DMS 273 (cell line): ENCODE data around the gene MCOLN3.
"Not testable (repeated sequence)": the region's sequence is repeated elsewhere in the genome, so short reads cannot be mapped to it uniquely, and the experiment has no call there.

Source experiments
- DNase-seq: peaks from one replicate; lab custom pipeline; 2025; ENCODE audit not compliant: unreplicated experiment; lab: John Stamatoyannopoulos, UW

The MCOLN3 gene

DNA sequence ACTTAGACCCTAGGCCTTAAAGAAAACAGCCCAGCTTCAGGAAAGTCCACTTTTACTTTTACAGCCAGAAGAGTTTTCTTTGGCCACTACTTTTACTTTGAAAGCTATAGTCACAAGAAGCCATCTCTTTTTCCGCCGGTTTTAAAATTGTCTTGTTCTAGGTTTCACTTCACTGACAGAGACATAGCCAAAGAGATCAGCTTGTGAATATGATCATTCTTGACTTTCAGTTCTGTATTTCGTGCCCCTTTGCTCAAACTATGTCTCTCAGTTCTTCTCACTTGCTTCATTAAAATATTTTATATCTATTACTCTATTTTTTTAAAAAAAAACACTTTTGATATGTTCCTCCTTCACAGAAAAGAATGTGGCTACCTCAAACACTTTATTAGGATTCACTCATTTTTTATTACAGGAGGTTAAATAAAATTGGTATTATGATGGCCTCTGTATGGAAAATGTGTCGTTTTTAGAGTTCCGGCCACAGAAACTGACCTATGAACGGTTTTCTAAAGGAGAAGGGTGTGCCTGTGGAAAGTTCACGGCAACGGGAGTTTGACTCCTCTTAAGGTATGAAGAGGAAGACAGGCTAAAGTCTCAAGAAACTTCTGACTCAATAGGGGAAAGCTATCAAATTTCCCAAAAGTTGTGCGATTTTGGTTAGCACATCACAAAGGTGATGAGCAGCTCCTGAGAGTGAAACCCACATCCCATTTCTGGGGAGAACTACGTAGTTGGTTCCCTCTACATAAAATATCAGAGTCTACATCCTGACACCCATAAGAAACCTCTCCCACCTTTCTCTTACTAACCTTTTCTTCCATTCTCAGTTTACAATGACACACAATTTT lies 52.6 kb downstream of the MCOLN3 start:
- peak; percentile 18 for DNase-seq

DNA sequence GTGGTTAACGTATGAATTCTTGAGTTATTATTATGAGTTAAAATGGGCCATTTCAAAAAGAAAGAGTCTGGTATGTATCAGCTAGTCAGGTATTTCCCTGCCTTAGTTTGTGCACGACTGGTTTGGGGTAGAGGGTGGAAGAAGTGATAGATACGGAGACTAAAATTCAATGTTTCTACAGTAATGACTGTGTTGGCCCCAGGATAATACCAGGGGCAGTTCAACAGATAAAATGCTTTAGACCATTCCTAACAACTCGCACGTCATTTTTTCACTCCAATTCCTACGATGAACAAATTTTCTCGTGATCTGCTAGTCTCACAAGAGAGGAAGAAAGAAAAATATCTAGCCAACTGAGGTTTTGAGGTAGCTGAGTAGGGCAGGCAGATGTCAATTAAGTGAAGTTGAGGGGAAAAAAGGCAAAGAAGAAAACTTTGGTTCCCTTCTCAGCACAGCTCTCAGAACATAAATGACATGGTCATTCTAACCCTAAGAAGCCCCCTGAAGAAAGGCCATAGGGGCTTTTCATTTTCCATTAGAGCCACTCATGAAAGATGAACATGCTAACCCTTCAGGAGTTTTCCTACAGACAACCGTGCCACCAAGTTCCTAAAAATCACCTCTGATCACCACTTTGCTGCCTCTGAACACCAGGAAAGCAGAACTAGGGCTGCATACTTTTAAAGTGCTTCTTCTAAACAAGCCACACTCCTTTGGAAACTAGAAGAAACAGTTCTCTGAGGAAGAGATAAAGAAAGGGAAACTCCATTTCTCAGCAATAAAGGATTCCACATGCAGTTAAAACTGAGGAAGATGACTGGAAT lies 57.0 kb downstream of the MCOLN3 start:
- DNase-seq: no peak

DNA sequence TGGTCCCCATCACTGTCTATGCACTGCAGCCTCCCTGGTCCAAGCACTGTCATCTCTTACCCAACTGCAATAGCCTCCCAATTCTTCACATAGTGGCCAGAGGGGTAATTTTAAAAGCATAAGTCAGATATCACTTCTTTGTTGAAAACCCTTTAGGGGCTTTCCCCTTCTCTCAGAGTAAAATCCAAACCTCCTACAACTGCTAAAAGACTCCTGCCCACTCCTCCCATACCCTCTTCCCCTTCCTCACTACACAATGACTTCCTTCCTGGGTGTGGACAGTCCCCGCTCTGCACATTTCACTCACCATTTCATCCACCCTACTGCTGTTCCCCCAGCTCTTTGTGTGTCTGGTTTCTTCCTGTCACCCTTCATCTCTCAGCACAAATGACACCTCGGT lies 59.7 kb downstream of the MCOLN3 start:
- DNase-seq: no peak

DNA sequence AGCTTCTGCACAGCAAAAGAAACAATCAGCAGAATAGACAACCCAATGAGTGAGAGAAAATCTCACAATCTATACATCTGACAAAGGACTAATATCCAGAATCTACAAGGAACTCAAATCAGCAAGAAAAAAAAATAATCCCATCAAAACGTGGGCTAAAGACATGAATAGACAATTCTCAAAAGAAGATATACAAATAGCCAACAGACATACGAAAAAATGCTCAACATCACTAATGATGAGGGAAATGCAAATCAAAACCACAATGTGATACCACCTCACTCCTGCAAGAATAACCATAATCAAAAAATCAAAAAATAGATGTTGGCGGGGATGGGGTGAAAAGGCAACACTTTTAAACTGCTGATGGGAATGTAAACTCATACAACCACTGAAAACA lies 61.7 kb downstream of the MCOLN3 start:
- not testable (repeated sequence) for DNase-seq

DNA sequence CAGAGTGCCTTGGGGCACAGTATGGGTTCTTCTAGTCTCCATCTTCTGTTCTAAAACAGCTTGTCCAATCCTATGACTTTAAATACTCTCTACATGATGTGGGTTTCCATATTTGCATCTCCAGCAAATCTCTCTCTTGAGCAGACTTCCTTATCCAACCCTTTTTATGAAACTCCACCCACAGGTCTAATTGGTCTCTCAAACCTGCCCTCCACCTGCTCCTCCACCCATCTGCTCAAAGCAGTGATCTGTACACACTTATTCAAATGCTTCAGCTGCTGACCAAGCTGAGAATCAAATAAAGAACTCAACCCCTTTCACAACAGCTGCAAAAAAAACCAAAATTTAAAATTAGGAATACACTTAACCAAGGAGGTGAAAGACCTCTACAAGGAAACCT lies 62.9 kb downstream of the MCOLN3 start:
- DNase-seq: peak; percentile 11

DNA sequence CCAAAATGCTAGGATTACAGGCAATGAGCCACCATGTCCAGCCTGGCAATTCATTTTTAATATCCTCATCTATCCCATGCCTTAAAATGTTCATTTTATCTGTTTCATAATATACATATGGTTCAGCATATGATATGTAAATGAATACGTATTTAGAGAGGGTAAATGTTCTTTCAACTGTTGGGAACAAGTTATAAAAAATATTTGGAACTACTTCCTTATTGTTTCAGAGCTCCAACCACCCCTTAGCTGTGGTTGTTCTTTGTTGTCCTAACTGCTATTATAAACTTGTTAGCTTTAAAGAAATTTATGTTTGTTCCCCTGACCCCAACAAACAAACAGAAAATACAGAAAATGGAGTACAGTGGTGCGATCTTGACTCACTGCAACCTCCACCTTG lies 65.9 kb downstream of the MCOLN3 start:
- no peak for DNase-seq

DNA sequence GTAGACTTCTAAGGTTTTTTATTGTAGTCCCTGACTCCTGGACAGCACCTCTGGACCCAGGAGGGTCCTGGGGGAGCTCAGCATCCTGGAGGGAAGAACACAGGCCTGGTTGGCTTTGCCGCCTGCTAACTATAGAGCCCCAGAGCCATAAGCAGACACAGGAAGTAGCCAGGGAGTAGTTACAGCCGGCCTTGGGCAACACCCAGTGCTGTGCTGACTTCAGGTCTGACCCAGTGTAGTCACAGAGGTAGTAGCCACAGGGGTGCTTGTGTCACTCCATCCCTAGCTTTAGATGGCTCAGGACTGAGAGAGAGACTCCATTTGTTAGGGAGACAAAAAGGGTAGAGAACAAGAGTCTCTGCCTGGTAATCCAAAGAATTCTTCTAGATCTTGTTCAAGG lies 73.3 kb downstream of the MCOLN3 start:
- DNase-seq: no peak

DNA sequence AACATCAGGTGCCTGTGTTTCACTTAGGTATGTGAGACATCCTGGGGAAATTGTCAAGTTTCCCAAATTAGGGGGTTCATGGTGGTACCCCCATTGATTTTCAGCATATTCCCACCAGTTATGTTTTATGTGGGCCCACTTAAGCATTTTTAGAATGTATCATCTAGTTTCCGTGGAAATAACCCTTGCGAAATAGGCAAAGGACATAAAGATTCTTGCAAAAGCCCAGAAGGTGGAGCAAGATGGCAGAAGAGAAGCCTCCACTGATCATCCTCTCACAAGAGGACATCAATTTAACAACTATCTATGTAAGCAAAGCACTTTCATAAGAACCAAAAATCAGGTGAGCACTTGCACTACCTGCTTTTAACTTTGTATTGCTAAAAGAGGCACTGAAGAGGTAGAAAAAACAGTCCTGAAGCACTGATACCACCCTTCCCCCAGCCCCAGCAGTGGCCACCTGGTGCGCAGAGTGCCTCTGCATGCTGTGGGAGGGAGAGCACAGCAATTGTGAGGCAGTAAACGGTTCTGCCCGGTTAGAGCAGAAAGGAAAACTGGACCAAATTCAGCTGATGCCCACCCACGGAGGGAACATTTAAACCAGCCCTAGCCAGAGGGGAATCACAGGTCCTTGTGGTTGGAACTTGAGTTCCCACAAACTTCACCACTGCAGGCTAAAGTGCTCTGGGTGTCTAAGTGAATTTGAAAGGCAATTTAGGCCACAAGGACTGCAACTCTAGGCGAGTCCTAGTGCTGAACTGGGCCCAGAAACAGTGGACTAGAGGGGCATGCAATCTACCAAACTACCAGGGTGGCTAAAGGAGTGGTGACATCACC lies 74.6 kb downstream of the MCOLN3 start:
- peak; percentile 24 for DNase-seq

DNA sequence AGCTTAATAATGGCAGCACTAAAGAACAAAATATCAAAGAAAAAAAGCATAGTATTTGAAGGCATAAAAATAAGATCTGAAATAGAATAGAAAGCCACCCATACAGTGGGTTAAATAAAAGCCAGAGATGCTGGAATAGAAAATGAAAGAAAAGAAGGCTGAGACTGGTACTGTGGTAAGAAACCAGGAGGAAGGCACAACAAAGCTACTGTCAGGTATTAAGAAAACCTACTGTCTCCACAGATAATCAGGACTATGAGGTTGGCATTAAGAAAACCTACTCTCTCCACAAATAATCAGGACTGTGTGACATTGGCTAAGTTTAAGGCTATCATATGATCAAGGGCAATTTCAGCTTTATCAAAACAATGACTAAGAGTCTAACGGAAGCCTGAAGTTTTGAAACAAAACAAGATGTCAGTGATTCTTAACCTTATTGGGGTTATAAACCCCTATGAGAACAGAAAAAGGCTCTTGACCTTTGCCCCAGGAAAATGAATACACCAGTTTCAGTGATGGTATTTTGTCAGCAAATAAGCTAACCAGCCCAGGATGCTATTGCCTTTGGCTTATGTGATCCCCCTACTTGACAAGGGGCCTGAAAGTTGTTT lies 75.8 kb downstream of the MCOLN3 start:
- no peak for DNase-seq

DNA sequence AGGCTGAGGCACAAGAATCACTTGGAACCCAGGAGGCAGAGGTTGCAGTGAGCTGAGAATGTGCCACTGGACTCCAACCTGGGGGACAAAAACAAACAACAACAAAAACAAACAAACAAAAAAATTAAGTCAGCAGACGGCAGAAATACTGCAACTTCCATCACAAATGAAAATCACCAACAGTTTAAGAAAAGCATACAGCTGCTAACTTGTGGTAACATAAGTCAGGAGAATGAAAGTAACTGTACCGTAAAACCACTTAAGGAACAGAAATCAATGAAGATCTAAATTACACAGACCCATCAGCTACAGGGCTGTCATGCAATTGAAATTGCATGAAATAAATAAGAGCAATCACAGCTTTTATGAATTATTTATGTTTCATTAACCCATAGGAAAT lies 76.3 kb downstream of the MCOLN3 start:
- no peak for DNase-seq

DNA sequence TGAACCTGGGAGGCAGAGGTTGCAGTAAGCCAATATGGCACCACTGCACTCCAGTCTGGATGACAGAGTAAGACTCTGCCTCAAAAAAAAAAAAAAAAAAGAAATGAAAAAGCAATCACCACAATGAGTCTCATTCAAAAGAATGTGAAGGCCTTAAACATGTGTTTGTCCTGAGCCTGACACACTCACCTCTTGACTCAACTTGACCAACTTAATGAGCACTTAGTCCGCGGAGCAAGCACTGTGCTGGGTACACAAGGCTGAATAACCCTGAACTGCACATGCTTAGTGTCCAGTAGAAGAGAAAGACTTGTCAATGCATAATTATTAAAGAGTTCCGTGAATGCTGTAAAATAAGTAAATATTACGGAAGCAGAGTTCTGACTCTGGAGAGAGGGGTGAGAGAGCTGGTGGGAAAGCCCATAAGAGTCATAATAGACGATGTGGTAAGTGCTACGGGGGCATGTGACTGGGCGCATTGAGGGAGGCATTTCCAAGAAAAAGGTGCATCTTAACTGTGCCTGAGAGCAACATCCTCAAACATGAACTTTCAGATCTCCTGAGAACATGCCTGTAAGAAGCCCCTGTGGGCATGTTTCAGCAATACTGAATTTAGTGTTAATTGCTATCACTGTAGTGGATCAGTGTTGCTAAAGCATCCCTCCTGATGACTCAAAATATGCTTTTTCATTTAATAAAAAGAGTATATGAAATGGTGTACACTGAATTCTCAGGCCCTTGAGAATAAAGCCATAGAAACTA lies 78.6 kb downstream of the MCOLN3 start:
- DNase-seq: no peak

DNA sequence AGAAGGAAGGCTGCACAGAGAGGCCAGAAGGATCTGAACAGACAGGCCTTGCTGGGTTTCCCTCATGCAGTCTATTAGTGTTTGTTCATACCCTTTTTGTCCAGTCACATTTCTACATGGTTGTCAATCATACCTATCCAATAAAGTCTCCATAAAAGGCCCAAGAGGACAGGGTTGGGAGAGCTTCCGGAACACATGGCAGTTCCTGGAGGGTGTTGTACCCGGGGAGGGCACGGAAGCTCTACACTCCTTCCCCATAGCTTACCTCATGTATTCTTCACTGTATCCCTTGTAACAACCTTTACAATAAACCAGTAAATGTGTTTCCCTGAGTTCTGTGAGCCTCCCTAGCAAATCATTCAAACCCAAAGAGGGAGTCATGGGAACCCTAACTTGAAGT lies 79.4 kb downstream of the MCOLN3 start:
- DNase-seq: no peak

DNA sequence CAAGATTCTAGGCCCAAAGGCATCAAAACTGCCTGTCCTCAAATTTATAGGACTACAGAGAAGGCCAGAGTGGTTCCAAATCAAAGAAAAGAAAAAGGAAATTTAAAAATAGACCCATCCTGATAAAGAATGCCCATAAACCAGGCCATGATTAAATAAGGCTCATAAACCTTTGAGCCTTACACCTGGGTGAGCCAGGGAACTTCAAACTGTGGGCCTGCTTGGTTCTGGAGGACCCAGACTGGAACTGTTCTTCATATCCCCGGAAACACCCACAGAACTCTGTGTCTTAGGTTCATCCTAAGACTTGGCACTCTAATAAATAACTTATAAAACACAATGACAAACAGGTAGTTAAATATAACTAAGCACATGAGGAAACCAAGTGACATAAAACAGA lies 80.2 kb downstream of the MCOLN3 start:
- DNase-seq: no peak
